BE2C (cell line): Measurements from ENCODE around the gene EGLN3.
"Not testable (repeated sequence)": the region's sequence is repeated elsewhere in the genome, so short reads cannot be mapped to it uniquely, and the experiment has no call there.

Experiments
- DNase-seq: peaks from one replicate; pipeline ENCODE4 v3.0.0-alpha.2; 2020
- H3K27me3 ChIP-seq: fragments of 250-450 bp; sonication (Bioruptor Pico); 2 replicates; pipeline ENCODE4 v1.5.1; 2020; ENCODE audit warnings: mild to moderate bottlenecking
- H3K36me3 ChIP-seq: fragments of 250-450 bp; sonication (Bioruptor Pico); 2 replicates; pipeline ENCODE4 v1.5.1; 2020; ENCODE audit warnings: mild to moderate bottlenecking
- H3K4me1 ChIP-seq: fragments of 250-450 bp; sonication (Bioruptor Pico); 2 replicates; pipeline ENCODE4 v1.5.1; 2020
- H3K4me3 ChIP-seq: 2 replicates; pipeline ENCODE4 v1.5.1; 2011; ENCODE audit warnings: low read depth, low read length
- H3K9me3 ChIP-seq: fragments of 250-450 bp; sonication (Bioruptor Pico); 2 replicates; pipeline ENCODE4 v1.5.1; 2020
- CTCF ChIP-seq: IDR thresholded peaks from 2 replicates; pipeline ENCODE4 v1.5.1; 2012; ENCODE audit warnings: mild to moderate bottlenecking, low read depth, low read length

EGLN3 gene

DNA sequence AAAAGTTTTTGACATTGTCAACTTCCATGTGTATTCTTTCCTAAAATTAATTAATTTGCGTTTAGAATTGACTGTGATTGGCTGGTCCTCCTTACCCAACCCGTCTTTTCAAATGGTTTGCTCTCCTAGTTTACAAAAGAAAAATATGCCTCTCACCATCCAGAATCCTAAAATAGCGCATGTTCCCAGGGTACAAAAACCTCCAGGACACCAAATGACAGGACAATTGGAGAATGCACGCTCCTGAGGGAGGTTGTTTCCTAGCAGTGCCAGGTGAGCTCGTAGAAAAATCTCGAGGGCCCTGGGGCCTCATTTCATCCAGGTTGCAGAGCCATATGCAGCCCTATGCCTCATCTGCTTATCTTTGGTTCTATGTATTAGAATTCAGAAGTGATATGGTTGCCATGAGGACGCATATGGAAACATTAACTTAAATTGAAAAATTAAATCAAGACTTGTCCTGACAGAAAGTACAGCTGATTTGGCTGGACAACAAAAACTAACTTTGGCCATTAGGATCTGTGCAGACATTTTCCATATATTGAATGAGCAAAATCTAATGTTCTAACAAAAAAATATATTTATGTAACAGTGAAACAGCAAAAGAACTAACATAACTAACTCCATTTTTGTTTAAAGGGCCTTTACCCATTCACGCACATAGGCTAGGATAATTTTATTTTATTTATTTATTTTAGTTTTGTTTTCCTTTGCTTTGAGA lies 28.2 kb upstream of the EGLN3 start:
- Histone ChIP-seq H3K4me1 (peaks cover 18% of the 10 kb centered on the region), H3K9me3 (no peaks in the 10 kb centered on the region), H3K27me3 (no peaks in the 10 kb centered on the region), H3K4me3 (no peak overlapping the region), H3K36me3 (no peaks in the 10 kb centered on the region)
- DNase-seq = peak; percentile 39
- no peak for TF ChIP-seq CTCF

GRCh38 chr14:33972583-33973081 lies 21.8 kb upstream of the EGLN3 start:
- H3K4me3 ChIP-seq = no peak overlapping the region
- no peak for TF ChIP-seq CTCF
- H3K27me3 ChIP-seq = no peaks in the 10 kb centered on the region
- H3K4me1 ChIP-seq = peaks cover 3% of the 10 kb centered on the region; the same call in 1 of the 2 replicates
- H3K9me3 ChIP-seq = no peaks in the 10 kb centered on the region
- H3K36me3 ChIP-seq = no peaks in the 10 kb centered on the region
- DNase-seq = no peak

DNA sequence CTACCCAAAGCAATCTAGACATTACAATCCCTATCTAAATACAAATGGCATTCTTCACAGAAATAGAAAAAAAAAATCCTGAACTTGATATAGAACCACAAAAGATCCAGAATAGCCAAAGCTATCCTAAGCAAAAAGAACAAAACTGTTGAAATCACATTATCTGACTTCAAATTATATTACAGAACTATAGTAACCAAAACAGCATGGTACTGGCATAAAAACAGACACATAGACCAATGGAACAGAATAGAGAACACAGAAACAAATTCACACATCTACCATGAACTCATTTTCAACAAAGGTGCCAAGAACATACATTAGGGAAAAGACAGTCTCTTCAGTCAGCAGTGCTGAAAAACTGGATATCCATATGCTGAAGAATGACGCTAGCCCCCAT lies 19.0 kb upstream of the EGLN3 start:
- not testable (repeated sequence) for H3K4me3 ChIP-seq, DNase-seq, H3K27me3 ChIP-seq, H3K9me3 ChIP-seq, H3K4me1 ChIP-seq, H3K36me3 ChIP-seq

DNA sequence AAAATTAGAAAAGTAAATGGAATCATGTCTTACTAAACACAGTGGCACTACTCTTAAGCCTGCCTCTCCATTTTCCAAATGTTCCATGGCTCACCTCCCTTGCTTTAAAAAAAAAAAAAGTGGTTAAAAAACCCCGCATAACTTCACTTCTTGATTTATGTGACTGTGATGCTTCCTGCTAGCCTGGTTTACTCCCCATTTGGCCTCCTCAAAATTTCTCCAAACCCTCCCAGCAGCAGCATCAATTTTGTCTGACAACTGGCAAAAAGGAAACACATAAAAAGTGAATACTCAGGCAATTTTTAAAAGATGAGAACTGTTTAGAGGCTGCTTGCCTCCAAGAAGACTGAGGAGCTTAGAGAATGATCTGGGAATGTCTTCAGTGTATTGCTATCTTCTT lies 17.8 kb upstream of the EGLN3 start:
- TF ChIP-seq CTCF = no peak
- no peaks in the 10 kb centered on the region for H3K27me3 ChIP-seq
- no peaks in the 10 kb centered on the region for H3K9me3 ChIP-seq
- peaks cover 3% of the 10 kb centered on the region; the same call in 1 of the 2 replicates for H3K4me1 ChIP-seq
- no peaks in the 10 kb centered on the region for H3K36me3 ChIP-seq
- no peak for DNase-seq
- H3K4me3 ChIP-seq = no peak overlapping the region

- Histone ChIP-seq H3K4me1 (peaks cover 3% of the 10 kb centered on the region; the same call in 1 of the 2 replicates), H3K36me3 (no peaks in the 10 kb centered on the region), H3K27me3 (no peaks in the 10 kb centered on the region), H3K9me3 (no peaks in the 10 kb centered on the region), H3K4me3 (no peak overlapping the region)
- no peak for TF ChIP-seq CTCF
- no peak for DNase-seq
Observed at GRCh38 chr14:33967138-33967537, 16.3 kb upstream of the EGLN3 start.

- no peaks in the 10 kb centered on the region for H3K9me3 ChIP-seq
- H3K4me1 ChIP-seq = peaks cover 7% of the 10 kb centered on the region; the same call in 1 of the 2 replicates
- TF ChIP-seq CTCF = no peak
Observed at GRCh38 chr14:33966276-33966675, 15.4 kb upstream of the EGLN3 start.

More at GRCh38 chr14:33966276-33966675, 15.4 kb upstream of the EGLN3 start:
- H3K36me3 ChIP-seq = no peaks in the 10 kb centered on the region
- H3K27me3 ChIP-seq = no peaks in the 10 kb centered on the region
- DNase-seq = no peak
- H3K4me3 ChIP-seq = no peak overlapping the region
